Astrocyte (in vitro differentiated cells and primary cell): ENCODE measurements around the gene ETV7. TPM values are rescaled to one million over a fixed set of nuclear protein-coding genes. Genes with fewer than 3 reads are reported as not detected.

Experiments
- DNase-seq: peaks from one replicate; pipeline ENCODE4 v3.0.0-alpha.2; 2010; ENCODE audit warnings: low read depth
- FAIRE-seq: peaks from 2 replicates; lab custom pipeline; 2011; peaks lifted over from hg19 to GRCh38; lab: Jason Lieb, UNC
- H2AFZ ChIP-seq: 2 replicates; pipeline ENCODE4 v1.6.0; 2012; ENCODE audit warnings: low read depth, low read length, inconsistent platforms
- H3K27ac ChIP-seq: 2 replicates; pipeline ENCODE4 v1.5.1; 2011; ENCODE audit warnings: low read depth, low read length, inconsistent platforms
- H3K27me3 ChIP-seq: 2 replicates; pipeline ENCODE4 v1.6.0; 2011; ENCODE audit warnings: low read length, inconsistent platforms; ENCODE audit not compliant: insufficient read depth
- H3K36me3 ChIP-seq: 2 replicates; pipeline ENCODE4 v1.5.1; 2011; ENCODE audit warnings: low read length, inconsistent platforms; ENCODE audit not compliant: insufficient read depth
- H3K4me1 ChIP-seq: 2 replicates; pipeline ENCODE4 v1.5.1; 2011; ENCODE audit warnings: low read length, inconsistent platforms; ENCODE audit not compliant: insufficient read depth
- H3K4me2 ChIP-seq: 2 replicates; pipeline ENCODE4 v1.6.0; 2012; ENCODE audit warnings: low read length, inconsistent platforms
- H3K4me3 ChIP-seq: 2 replicates; pipeline ENCODE4 v1.5.1; 2011; ENCODE audit warnings: low read depth, mild to moderate bottlenecking, low read length, inconsistent platforms; ENCODE audit not compliant: insufficient read depth
- H3K79me2 ChIP-seq: 2 replicates; pipeline ENCODE4 v1.6.0; 2012; ENCODE audit warnings: mild to moderate bottlenecking, low read length, inconsistent platforms; ENCODE audit not compliant: insufficient read depth
- H3K9ac ChIP-seq: 2 replicates; pipeline ENCODE4 v1.6.0; 2012; ENCODE audit warnings: mild to moderate bottlenecking, low read length, inconsistent platforms
- H3K9me3 ChIP-seq: 2 replicates; pipeline ENCODE4 v1.5.1; 2012; ENCODE audit warnings: low read depth, mild to moderate bottlenecking, low read length, inconsistent platforms; ENCODE audit not compliant: insufficient read depth
- H4K20me1 ChIP-seq: 2 replicates; pipeline ENCODE4 v1.6.0; 2012; ENCODE audit warnings: low read length, inconsistent platforms; ENCODE audit not compliant: insufficient read depth
- H3K27ac Mint-ChIP-seq: one replicate; pipeline ENCODE4 v1.8.0; 2021; ENCODE audit warnings: mild to moderate bottlenecking, mixed read lengths; ENCODE audit not compliant: unreplicated experiment
- H3K27me3 Mint-ChIP-seq: one replicate; pipeline ENCODE4 v1.8.0; 2021; ENCODE audit warnings: low read depth, mixed read lengths; ENCODE audit not compliant: unreplicated experiment
- H3K36me3 Mint-ChIP-seq: one replicate; pipeline ENCODE4 v1.8.0; 2021; ENCODE audit warnings: low read depth, mixed read lengths; ENCODE audit not compliant: unreplicated experiment
- H3K4me1 Mint-ChIP-seq: one replicate; pipeline ENCODE4 v1.8.0; 2021; ENCODE audit warnings: low read depth, mixed read lengths; ENCODE audit not compliant: unreplicated experiment
- H3K4me3 Mint-ChIP-seq: one replicate; pipeline ENCODE4 v1.8.0; 2021; ENCODE audit warnings: mild to moderate bottlenecking, moderate library complexity, mixed read lengths; ENCODE audit not compliant: unreplicated experiment
- H3K9me3 Mint-ChIP-seq: one replicate; pipeline ENCODE4 v1.8.0; 2021; ENCODE audit warnings: mild to moderate bottlenecking, mixed read lengths; ENCODE audit not compliant: unreplicated experiment
- EZH2 ChIP-seq: IDR thresholded peaks from 2 replicates; pipeline ENCODE4 v1.6.1; 2012; ENCODE audit warnings: mild to moderate bottlenecking, low read length, inconsistent platforms; ENCODE audit not compliant: insufficient read depth
- total RNA-seq: library from RNA; stranded (reverse); gene quantifications from 2 replicates; pipeline ENCODE4 v1.2.1, GENCODE V29; 2021
- TF ChIP-seq, protein P1 (sequence below): IDR thresholded peaks from 2 replicates; pipeline ENCODE4 v1.5.1; 2011; ENCODE audit warnings: low read depth, mild to moderate bottlenecking, inconsistent platforms, low read length, moderate library complexity; ENCODE audit not compliant: insufficient read depth

The ETV7 gene
- total RNA-seq, 1 donor from 2014 or later = 2.4 TPM

- Histone ChIP-seq H3K36me3 (no peaks in the 10 kb centered on the region), H2AFZ (no peak overlapping the region), H3K9me3 (no peaks in the 10 kb centered on the region), H3K27ac (no peak overlapping the region), H3K4me3 (no peak overlapping the region), H3K79me2 (no peaks in the 10 kb centered on the region), H3K4me1 (peaks cover 12% of the 10 kb centered on the region), H3K9ac (no peak overlapping the region), H3K4me2 (no peak overlapping the region), H3K27me3 (peaks cover 24% of the 10 kb centered on the region), H4K20me1 (no peaks in the 10 kb centered on the region)
- DNase-seq (no peak), FAIRE-seq (no peak)
- peaks cover 6% of the 10 kb centered on the region for H3K4me1 Mint-ChIP-seq
- H3K36me3 Mint-ChIP-seq = no peaks in the 10 kb centered on the region
- peaks cover 35% of the 10 kb centered on the region for H3K27me3 Mint-ChIP-seq
- H3K4me3 Mint-ChIP-seq = no peak overlapping the region
- TF ChIP-seq, protein P1, sequence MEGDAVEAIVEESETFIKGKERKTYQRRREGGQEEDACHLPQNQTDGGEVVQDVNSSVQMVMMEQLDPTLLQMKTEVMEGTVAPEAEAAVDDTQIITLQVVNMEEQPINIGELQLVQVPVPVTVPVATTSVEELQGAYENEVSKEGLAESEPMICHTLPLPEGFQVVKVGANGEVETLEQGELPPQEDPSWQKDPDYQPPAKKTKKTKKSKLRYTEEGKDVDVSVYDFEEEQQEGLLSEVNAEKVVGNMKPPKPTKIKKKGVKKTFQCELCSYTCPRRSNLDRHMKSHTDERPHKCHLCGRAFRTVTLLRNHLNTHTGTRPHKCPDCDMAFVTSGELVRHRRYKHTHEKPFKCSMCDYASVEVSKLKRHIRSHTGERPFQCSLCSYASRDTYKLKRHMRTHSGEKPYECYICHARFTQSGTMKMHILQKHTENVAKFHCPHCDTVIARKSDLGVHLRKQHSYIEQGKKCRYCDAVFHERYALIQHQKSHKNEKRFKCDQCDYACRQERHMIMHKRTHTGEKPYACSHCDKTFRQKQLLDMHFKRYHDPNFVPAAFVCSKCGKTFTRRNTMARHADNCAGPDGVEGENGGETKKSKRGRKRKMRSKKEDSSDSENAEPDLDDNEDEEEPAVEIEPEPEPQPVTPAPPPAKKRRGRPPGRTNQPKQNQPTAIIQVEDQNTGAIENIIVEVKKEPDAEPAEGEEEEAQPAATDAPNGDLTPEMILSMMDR = no peak
- TF ChIP-seq EZH2 = no peak
- no peaks in the 10 kb centered on the region for H3K9me3 Mint-ChIP-seq
- no peak overlapping the region for H3K27ac Mint-ChIP-seq
Measured at GRCh38 chr6:36384095-36384494, 3.4 kb downstream of the ETV7 start.

GRCh38 chr6:36383606-36384005 lies 3.9 kb downstream of the ETV7 start:
- no peak for FAIRE-seq
- Histone ChIP-seq H3K4me2 (no peak overlapping the region), H3K36me3 (no peaks in the 10 kb centered on the region), H3K4me1 (peaks cover 12% of the 10 kb centered on the region), H3K9ac (no peak overlapping the region), H3K27ac (no peak overlapping the region), H2AFZ (no peak overlapping the region), H3K79me2 (no peaks in the 10 kb centered on the region), H3K9me3 (no peaks in the 10 kb centered on the region), H3K4me3 (no peak overlapping the region), H3K27me3 (peaks cover 21% of the 10 kb centered on the region), H4K20me1 (no peaks in the 10 kb centered on the region)
- Mint-ChIP-seq H3K27me3 (peaks cover 34% of the 10 kb centered on the region), H3K9me3 (no peaks in the 10 kb centered on the region), H3K4me1 (peaks cover 6% of the 10 kb centered on the region), H3K36me3 (no peaks in the 10 kb centered on the region), H3K4me3 (no peak overlapping the region), H3K27ac (no peak overlapping the region)
- TF ChIP-seq EZH2 = no peak
- TF ChIP-seq, protein P1 = no peak
- no peak for DNase-seq

DNA sequence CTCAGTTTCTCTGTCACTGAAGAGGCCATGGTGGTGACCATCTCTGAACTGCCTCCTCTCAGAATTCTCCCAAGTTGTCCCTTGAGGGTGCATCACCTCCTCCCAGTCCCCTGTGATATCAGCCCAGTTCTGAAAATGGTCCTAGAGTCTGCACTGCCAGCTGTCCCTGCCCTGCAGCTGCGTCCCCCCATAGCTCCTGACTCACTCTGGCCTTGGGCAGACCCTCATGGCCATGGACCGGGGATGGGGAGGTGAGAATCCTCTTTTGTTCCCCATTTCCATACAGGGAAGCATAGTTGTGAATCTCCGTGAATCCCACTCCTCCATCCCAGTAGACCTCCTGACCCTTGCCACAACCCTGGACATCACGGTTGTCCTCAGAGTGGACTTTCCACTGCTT lies 4.5 kb downstream of the ETV7 start:
- Histone ChIP-seq H2AFZ (no peak overlapping the region), H4K20me1 (no peaks in the 10 kb centered on the region), H3K4me1 (peaks cover 12% of the 10 kb centered on the region), H3K9me3 (no peaks in the 10 kb centered on the region), H3K4me3 (no peak overlapping the region), H3K27ac (no peak overlapping the region), H3K36me3 (no peaks in the 10 kb centered on the region), H3K79me2 (no peaks in the 10 kb centered on the region), H3K4me2 (no peak overlapping the region), H3K27me3 (peaks cover 14% of the 10 kb centered on the region), H3K9ac (no peak overlapping the region)
- FAIRE-seq = no peak
- peaks cover 28% of the 10 kb centered on the region for H3K27me3 Mint-ChIP-seq
- no peak overlapping the region for H3K4me3 Mint-ChIP-seq
- no peaks in the 10 kb centered on the region for H3K36me3 Mint-ChIP-seq
- TF ChIP-seq EZH2 = no peak
- TF ChIP-seq, protein P1 = no peak
- H3K27ac Mint-ChIP-seq = no peak overlapping the region
- H3K9me3 Mint-ChIP-seq = no peaks in the 10 kb centered on the region
- DNase-seq = no peak
- peaks cover 6% of the 10 kb centered on the region for H3K4me1 Mint-ChIP-seq
